ENCODE measurements around the gene MAL. TPM values are rescaled to one million over a fixed set of nuclear protein-coding genes. Genes with fewer than 3 reads are reported as not detected.

MAL gene
- total RNA-seq, 1 donor from 2014 or later, result 0.41 TPM

GRCh38 chr2:95047629-95048510 is 22.4 kb downstream of the MAL start:
- H2AFZ ChIP-seq (ENCODE audit: low read depth, low read length), result no peak overlapping the region
- H3K4me2 ChIP-seq (ENCODE audit: low read length), result no peak overlapping the region
- H3K27ac ChIP-seq (ENCODE audit: low read depth, low read length), result no peak overlapping the region
- H3K4me3 ChIP-seq (ENCODE audit: insufficient read depth, low read depth, low read length), result no peak overlapping the region
- H3K4me1 ChIP-seq (ENCODE audit: insufficient read depth, low read length), result no peaks in the 10 kb centered on the region
- Mint-ChIP-seq H3K36me3 (ENCODE audit: low read depth, unreplicated experiment) (no peaks in the 10 kb centered on the region), H3K9me3 (ENCODE audit: unreplicated experiment) (no peaks in the 10 kb centered on the region), H3K27ac (ENCODE audit: unreplicated experiment) (no peak overlapping the region), H3K4me1 (ENCODE audit: low read depth, unreplicated experiment) (peaks cover 10% of the 10 kb centered on the region), H3K27me3 (ENCODE audit: low read depth, unreplicated experiment) (peaks cover 46% of the 10 kb centered on the region), H3K4me3 (ENCODE audit: unreplicated experiment) (no peak overlapping the region)
- no peaks in the 10 kb centered on the region for H3K27me3 ChIP-seq (ENCODE audit: insufficient read depth, low read length)
- no peaks in the 10 kb centered on the region for H3K36me3 ChIP-seq (ENCODE audit: insufficient read depth, low read length)
- no peaks in the 10 kb centered on the region for H3K79me2 ChIP-seq (ENCODE audit: insufficient read depth, low read length)
- H3K9me3 ChIP-seq (ENCODE audit: insufficient read depth, low read depth, low read length), result no peaks in the 10 kb centered on the region
- no peak overlapping the region for H3K9ac ChIP-seq (ENCODE audit: low read length)
- FAIRE-seq (no peak), DNase-seq (ENCODE audit: low read depth) (no peak)
- TF ChIP-seq CTCF (IDR thresholded peaks at IDR 0.05; ENCODE audit: insufficient read depth, low read depth, low read length) (no peak), EZH2 (IDR thresholded peaks at IDR 0.05; ENCODE audit: insufficient read depth, low read length) (no peak)
- H4K20me1 ChIP-seq (ENCODE audit: insufficient read depth, low read length), result no peaks in the 10 kb centered on the region

- FAIRE-seq, result no peak
- H3K4me3 ChIP-seq (ENCODE audit: insufficient read depth, low read depth, low read length), result no peak overlapping the region
- no peak overlapping the region for H2AFZ ChIP-seq (ENCODE audit: low read depth, low read length)
- no peaks in the 10 kb centered on the region for H4K20me1 ChIP-seq (ENCODE audit: insufficient read depth, low read length)
- H3K4me1 ChIP-seq (ENCODE audit: insufficient read depth, low read length), result no peaks in the 10 kb centered on the region
- H3K27ac ChIP-seq (ENCODE audit: low read depth, low read length), result no peak overlapping the region
- H3K27me3 Mint-ChIP-seq (ENCODE audit: low read depth, unreplicated experiment), result peaks cover 55% of the 10 kb centered on the region
- no peaks in the 10 kb centered on the region for H3K36me3 Mint-ChIP-seq (ENCODE audit: low read depth, unreplicated experiment)
- H3K9me3 ChIP-seq (ENCODE audit: insufficient read depth, low read depth, low read length), result no peaks in the 10 kb centered on the region
- no peak for TF ChIP-seq CTCF (IDR thresholded peaks at IDR 0.05; ENCODE audit: insufficient read depth, low read depth, low read length)
- no peak for TF ChIP-seq EZH2 (IDR thresholded peaks at IDR 0.05; ENCODE audit: insufficient read depth, low read length)
- no peaks in the 10 kb centered on the region for H3K27me3 ChIP-seq (ENCODE audit: insufficient read depth, low read length)
- H3K4me2 ChIP-seq (ENCODE audit: low read length), result no peak overlapping the region
- DNase-seq (ENCODE audit: low read depth), result no peak
- H3K27ac Mint-ChIP-seq (ENCODE audit: unreplicated experiment), result no peak overlapping the region
- H3K9me3 Mint-ChIP-seq (ENCODE audit: unreplicated experiment), result no peaks in the 10 kb centered on the region
- no peak overlapping the region for H3K9ac ChIP-seq (ENCODE audit: low read length)
- no peaks in the 10 kb centered on the region for H3K36me3 ChIP-seq (ENCODE audit: insufficient read depth, low read length)
- H3K4me3 Mint-ChIP-seq (ENCODE audit: unreplicated experiment), result no peak overlapping the region
- no peaks in the 10 kb centered on the region for H3K79me2 ChIP-seq (ENCODE audit: insufficient read depth, low read length)
- H3K4me1 Mint-ChIP-seq (ENCODE audit: low read depth, unreplicated experiment), result peaks cover 2% of the 10 kb centered on the region
Observed at GRCh38 chr2:95048825-95049682, 23.5 kb downstream of the MAL start.
